Measurements from ENCODE around the gene YAP1.

- TF ChIP-seq CTCF (IDR thresholded peaks at IDR 0.05) (no peak), POLR2A (IDR thresholded peaks at IDR 0.05) (no peak), POLR2AphosphoS5 (IDR thresholded peaks at IDR 0.05) (no peak)
Measured at GRCh38 chr11:102116453-102117205, 6.4 kb downstream of the YAP1 start.
